Activated CD4-positive, alpha-beta memory T cell treated with anti-CD3 and anti-CD28 coated beads for 36 hours (primary cell): ENCODE data around the gene AHDC1. TPM values are rescaled to one million over a fixed set of nuclear protein-coding genes. Genes with fewer than 3 reads are reported as not detected.

Experiments used
- CTCF ChIA-PET: fragments of 350-600 bp; sonication (Branson Sonifier 250); formaldehyde crosslinking; loops from one replicate; lab custom pipeline; 2021; ENCODE audit warnings: antibody characterized with exemption, inconsistent platforms; lab: Charles Lee
- POLR2A ChIA-PET: fragments of 350-600 bp; sonication (Branson Sonifier 250); formaldehyde crosslinking; loops from one replicate; lab custom pipeline; 2021; ENCODE audit warnings: antibody characterized with exemption; lab: Charles Lee
- DNase-seq: peaks from one replicate; pipeline ENCODE4 v3.0.0-alpha.2; 2020
- H3K27ac Mint-ChIP-seq: one replicate; pipeline ENCODE4 v1.8.0; 2021; ENCODE audit warnings: mixed read lengths
- H3K27me3 Mint-ChIP-seq: one replicate; pipeline ENCODE4 v1.8.0; 2021; ENCODE audit warnings: mixed read lengths
- H3K36me3 Mint-ChIP-seq: one replicate; pipeline ENCODE4 v1.8.0; 2021; ENCODE audit warnings: mixed read lengths
- H3K4me1 Mint-ChIP-seq: one replicate; pipeline ENCODE4 v1.8.0; 2021; ENCODE audit warnings: low read depth, mixed read lengths
- H3K4me3 Mint-ChIP-seq: one replicate; pipeline ENCODE4 v1.8.0; 2021; ENCODE audit warnings: mild to moderate bottlenecking, mixed read lengths
- H3K9me3 Mint-ChIP-seq: one replicate; pipeline ENCODE4 v1.8.0; 2021; ENCODE audit warnings: mixed read lengths
- intact Hi-C: fragments of 100-400 bp; cut with micrococcal nuclease; formaldehyde crosslinking; loops from one replicate; pipeline ENCODE4 v1.15.1; 2023
- total RNA-seq, 2 experiments: library from RNA; stranded (reverse); gene quantifications; one replicate each; pipeline ENCODE4 v1.2.3, GENCODE V29; 2021

Gene AHDC1
- total RNA-seq, 2 experiments from 2014 or later: 8.3 to 12.1 TPM

DNA sequence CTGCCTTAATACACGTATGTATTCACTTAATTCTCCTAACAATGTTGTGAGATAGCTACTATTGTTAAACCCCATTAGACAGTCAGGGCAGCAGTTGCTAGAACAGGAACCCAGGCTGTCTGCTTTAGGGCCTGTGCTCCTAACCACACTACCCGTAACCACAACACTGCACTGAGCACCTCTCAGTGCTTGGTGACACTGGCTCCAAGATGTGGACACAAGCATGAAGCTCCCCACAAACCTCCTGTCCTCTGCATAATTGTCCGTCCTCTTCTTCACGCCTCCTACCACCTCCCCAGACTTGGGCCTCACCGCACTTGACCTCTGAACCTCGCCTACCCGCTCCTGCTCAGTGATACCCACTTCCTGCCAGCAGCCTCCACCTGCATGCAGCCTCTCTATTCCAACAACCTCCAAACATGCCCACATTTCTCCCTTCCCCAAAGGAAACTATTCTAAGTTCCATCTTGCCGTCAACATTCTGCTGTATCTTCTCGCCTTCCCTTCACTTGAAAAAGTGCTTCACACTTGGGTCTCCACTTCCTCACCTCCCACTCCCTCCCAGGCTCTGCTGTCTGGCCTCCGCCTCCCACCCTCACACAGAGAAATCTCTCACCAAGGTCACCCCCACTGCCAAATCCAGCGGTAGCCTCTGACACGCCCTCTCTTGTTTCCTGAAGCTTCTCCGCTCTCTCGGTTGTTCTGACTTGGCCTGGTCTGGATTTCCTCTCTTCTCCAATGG, 14.6 kb upstream of the AHDC1 start:
- CTCF ChIA-PET: interaction anchor here (1.3 to 4.6 kb wide), 3 partner anchors 11 to 44 kb away, joined by 3 to 34 read pairs (median 21); no protein-coding TSS in a partner anchor
- Mint-ChIP-seq H3K9me3 (no peaks in the 10 kb centered on the region), H3K27me3 (no peaks in the 10 kb centered on the region), H3K36me3 (no peaks in the 10 kb centered on the region), H3K27ac (peak overlapping the region; percentile 77), H3K4me3 (no peak overlapping the region), H3K4me1 (peaks cover 42% of the 10 kb centered on the region)
- intact Hi-C loops: no loop called here
- POLR2A ChIA-PET: interaction anchor here (0.9 to 1.4 kb wide), 2 partner anchors 11 to 45 kb away, joined by 3 to 4 read pairs; no protein-coding TSS in a partner anchor
- peak; percentile 59 for DNase-seq

DNA sequence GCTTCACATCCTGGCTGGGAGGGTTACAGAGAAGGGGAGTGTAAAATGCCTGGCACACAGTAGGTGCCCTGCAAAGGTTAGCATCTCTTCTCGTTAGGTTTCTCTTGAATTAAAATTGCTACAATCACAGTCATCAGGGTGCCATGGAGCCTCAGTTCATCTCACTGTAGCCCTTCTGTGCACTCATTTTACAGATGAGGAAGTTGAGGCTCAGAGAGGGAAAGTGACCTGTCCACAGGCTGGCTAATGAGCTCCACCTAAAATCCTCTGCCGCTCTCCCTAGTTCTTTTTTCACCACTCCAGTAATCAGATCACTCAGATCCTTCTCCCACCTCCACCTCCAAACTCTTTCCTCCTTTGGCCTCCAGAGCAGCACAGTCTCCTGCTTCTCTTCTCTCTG, 13.5 kb upstream of the AHDC1 start:
- H3K4me1 Mint-ChIP-seq: peaks cover 37% of the 10 kb centered on the region
- H3K4me3 Mint-ChIP-seq: no peak overlapping the region
- POLR2A ChIA-PET: interaction anchor here (0.9 to 1.4 kb wide), 2 partner anchors 12 to 46 kb away, joined by 3 to 4 read pairs; no protein-coding TSS in a partner anchor
- no peaks in the 10 kb centered on the region for H3K27me3 Mint-ChIP-seq
- peak overlapping the region; percentile 69 for H3K27ac Mint-ChIP-seq
- no peaks in the 10 kb centered on the region for H3K9me3 Mint-ChIP-seq
- intact Hi-C loops: no loop called here
- no peaks in the 10 kb centered on the region for H3K36me3 Mint-ChIP-seq
- DNase-seq: no peak
- CTCF ChIA-PET: interaction anchor here (0.9 to 4.6 kb wide), 5 partner anchors 10 to 52 kb away, joined by 3 to 34 read pairs (median 4); no protein-coding TSS in a partner anchor

DNA sequence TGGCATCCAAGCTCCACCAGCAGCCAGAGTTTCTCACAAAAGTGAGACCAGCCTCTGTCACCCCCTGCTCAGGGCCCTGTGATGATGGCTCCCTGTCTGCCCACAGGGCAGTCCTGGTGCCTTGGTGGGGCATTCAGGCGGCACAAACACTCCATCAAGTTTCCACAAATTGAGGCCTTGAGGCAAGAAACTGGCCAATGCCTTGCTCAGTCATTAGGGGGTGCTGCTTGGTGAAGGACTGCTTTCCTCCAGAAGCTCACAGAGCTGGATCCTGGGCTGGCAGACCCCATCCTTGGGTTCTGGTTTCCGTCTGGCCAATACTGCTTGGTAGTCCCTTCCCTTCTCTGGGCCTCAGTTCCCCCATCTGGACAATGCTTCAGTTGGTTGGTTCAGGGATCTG, 12.5 kb upstream of the AHDC1 start:
- no peaks in the 10 kb centered on the region for H3K27me3 Mint-ChIP-seq

DNA sequence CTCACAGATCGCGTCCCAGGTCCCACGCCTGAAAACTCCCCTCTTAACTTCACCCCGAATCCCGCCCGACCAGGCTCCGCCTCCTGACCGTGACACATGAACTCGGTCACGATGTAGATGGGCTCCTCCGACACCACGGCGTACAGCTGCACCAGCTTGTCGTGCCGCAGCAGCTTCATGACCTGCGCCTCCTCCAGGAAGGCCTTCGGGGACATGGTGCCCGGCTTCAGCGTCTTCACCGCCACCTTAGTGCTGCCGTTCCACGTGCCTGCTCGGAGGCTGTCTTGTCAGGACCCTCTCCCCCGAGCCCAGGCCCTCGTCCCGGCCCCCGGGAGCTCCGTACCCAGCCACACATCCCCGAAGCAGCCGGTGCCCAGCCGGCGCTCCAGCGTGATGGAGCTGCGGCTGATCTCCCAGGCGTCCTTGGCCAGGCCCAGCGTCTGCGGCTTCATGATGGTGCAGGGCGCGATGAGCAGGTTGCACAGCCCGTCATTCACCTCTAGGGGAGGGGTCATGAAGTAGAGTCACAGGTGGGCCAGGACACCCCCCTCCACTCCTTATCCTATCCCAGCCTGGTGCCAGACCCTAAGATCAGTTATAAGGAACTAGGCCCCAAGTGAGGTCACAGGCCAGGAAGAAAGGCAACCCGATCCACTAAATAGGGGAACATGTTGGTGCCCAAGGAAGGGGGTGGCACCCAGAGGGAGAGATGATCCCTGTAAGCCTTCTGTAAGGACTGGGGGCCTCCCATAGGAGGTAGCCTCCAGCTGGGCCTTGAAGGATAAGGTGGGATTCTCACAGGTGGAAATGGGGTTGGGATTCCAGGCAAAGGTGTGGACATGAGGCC, 11.6 kb upstream of the AHDC1 start:
- Mint-ChIP-seq H3K27me3 (no peaks in the 10 kb centered on the region), H3K4me3 (no peak overlapping the region), H3K27ac (no peak overlapping the region), H3K36me3 (no peaks in the 10 kb centered on the region), H3K9me3 (no peaks in the 10 kb centered on the region), H3K4me1 (peaks cover 37% of the 10 kb centered on the region)
- intact Hi-C loops: no loop called here
- ChIA-PET CTCF (interaction anchor here (0.9 to 4.6 kb wide), 4 partner anchors 8 to 69 kb away, joined by 3 to 34 read pairs (median 4); no protein-coding TSS in a partner anchor), POLR2A (interaction anchor here (1.4 kb wide), 1 partner anchor 47 kb away, joined by 3 read pairs; no protein-coding TSS in a partner anchor)
- DNase-seq: no peak

More for the DNA sequence above, 12.5 kb upstream of the AHDC1 start:
- Mint-ChIP-seq H3K9me3 (no peaks in the 10 kb centered on the region), H3K36me3 (no peaks in the 10 kb centered on the region), H3K27ac (no peak overlapping the region), H3K4me1 (peaks cover 37% of the 10 kb centered on the region), H3K4me3 (no peak overlapping the region)
- POLR2A ChIA-PET: no interaction called here
- CTCF ChIA-PET: interaction anchor here (0.8 to 4.6 kb wide), 6 partner anchors 9 to 60 kb away, joined by 3 to 34 read pairs (median 4); no protein-coding TSS in a partner anchor
- DNase-seq: no peak
- intact Hi-C loops: no loop called here

DNA sequence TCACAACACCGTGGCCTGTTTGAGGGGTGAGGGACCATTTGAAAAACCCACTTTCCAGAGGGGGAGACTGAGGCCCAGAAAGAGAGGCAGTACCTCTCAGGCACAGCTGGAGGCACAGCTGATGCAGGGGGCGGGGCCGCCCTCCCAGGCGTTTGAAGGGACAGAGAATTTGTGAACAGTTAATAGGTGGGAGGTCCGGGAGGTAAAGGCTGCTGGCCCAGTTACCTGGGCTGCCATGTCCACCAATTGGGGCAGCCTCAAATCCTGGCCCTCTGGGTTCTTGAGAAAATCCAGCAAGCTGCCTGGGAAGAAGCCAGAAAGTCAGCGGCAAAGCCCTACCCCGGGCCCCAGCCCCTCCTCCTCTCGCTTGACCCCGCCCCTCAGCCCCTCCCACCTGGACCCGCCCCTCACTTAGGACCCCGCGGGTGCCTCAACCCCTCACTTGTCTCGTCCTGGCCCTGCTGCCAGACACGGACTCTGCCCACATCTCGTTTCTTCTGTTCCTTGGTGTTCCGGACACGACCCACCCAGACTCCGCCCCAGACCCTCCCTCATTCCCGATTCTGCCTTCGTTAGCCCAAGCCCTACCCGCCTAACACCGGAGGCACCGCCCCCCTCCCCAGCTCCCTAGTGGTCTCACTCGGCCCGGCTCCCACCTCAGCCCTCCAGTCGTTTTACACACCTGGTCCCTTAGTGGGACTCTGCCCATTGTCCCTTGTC, 10.8 kb upstream of the AHDC1 start:
- Mint-ChIP-seq H3K27ac (no peak overlapping the region), H3K4me1 (peaks cover 37% of the 10 kb centered on the region), H3K27me3 (no peaks in the 10 kb centered on the region), H3K9me3 (no peaks in the 10 kb centered on the region), H3K4me3 (no peak overlapping the region), H3K36me3 (no peaks in the 10 kb centered on the region)
- POLR2A ChIA-PET: interaction anchor here (1.4 kb wide), 1 partner anchor 48 kb away, joined by 3 read pairs; no protein-coding TSS in a partner anchor
- intact Hi-C loops: no loop called here
- DNase-seq: no peak
- CTCF ChIA-PET: interaction anchor here (0.5 to 1.2 kb wide), 7 partner anchors 9 to 133 kb away, joined by 3 to 4 read pairs (median 3); no protein-coding TSS in a partner anchor

DNA sequence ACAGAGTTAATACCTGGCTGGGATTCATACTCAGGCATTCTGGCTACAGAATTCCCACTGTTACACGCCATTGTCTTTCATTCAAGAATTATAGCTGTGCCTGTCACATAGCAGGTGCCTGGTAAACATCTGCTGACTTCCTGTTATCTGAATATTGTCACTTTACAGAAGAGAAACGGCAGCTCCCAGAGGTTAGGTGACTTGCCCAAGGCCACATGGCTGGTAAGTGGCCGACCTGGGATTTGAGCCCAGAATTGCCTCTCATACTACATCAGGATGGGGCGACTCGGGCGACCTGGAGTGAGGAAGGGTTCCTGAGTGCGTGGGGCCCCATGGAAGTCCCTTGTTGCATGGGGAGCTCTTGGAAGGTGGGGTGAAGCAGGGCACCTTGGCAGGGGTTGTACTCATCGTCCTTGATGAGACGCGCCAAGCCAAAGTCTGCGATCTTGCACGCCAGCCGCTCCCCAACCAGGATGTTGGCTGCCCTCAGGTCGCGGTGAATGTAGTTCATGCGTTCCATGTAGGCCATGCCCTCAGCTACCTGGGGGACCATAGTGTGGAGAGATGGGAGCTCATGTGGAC, 10.2 kb upstream of the AHDC1 start:
- Mint-ChIP-seq H3K4me3 (no peak overlapping the region), H3K36me3 (no peaks in the 10 kb centered on the region), H3K4me1 (peaks cover 37% of the 10 kb centered on the region), H3K27ac (no peak overlapping the region), H3K9me3 (no peaks in the 10 kb centered on the region), H3K27me3 (no peaks in the 10 kb centered on the region)
- DNase-seq: no peak
- ChIA-PET POLR2A (no interaction called here), CTCF (interaction anchor here (0.5 to 1.2 kb wide), 5 partner anchors 9 to 132 kb away, joined by 3 to 4 read pairs (median 3); no protein-coding TSS in a partner anchor)
- intact Hi-C loops: no loop called here

DNA sequence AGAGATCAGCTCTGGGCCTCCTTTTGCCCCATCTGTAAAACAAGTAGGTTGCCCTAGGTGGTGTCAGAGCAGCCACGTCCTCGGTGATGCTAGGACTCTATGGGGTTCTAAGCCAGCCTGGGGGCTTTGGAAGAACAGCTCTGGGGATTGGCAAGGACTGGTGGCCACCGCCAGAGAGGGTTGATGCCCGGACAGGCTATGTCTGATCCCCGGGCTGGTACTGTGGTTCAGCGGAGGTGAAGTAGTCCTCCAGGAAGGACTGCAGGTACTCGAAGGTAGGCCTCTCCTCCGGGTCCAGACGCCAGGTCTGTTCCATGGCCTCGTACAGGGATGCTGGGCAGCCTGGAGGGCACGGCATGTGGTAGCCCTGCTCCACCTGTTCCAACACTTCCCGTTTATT, 8.8 kb upstream of the AHDC1 start:
- H3K27me3 Mint-ChIP-seq: no peaks in the 10 kb centered on the region
- H3K27ac Mint-ChIP-seq: no peak overlapping the region
- CTCF ChIA-PET: interaction anchor here (0.6 to 0.9 kb wide), 3 partner anchors 50 to 225 kb away, joined by 3 to 4 read pairs (median 3); no protein-coding TSS in a partner anchor
- H3K9me3 Mint-ChIP-seq: no peaks in the 10 kb centered on the region
- H3K36me3 Mint-ChIP-seq: no peaks in the 10 kb centered on the region
- H3K4me1 Mint-ChIP-seq: peaks cover 25% of the 10 kb centered on the region
- DNase-seq: no peak
- POLR2A ChIA-PET: no interaction called here
- intact Hi-C loops: no loop called here
- no peak overlapping the region for H3K4me3 Mint-ChIP-seq

DNA sequence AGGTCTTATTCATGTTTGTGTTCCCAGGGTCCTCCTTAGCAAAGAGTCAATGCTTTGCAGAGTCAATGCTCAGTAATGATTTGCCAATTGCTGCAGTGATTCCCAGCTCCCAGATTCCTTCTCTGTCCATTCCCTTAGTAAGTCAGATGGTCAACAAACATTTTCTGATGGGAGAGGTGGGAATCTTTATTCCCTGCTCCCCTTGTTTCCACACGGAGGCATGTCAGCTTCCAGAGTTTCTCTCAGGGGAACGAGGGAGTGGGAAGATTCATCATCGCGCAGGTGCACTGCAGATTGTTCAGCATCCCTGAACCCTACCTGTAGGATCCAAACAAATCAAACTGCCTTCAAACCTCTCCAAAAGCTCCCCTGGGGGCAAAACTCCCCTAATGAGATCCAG, 7.5 kb upstream of the AHDC1 start:
- DNase-seq: no peak
- ChIA-PET POLR2A (no interaction called here), CTCF (interaction anchor here (1.0 to 12.3 kb wide), 4 partner anchors 52 to 314 kb away, joined by 3 to 312 read pairs (median 6); no protein-coding TSS in a partner anchor)
- no peaks in the 10 kb centered on the region for H3K9me3 Mint-ChIP-seq
- H3K4me1 Mint-ChIP-seq: peaks cover 18% of the 10 kb centered on the region
- intact Hi-C loops: no loop called here
- H3K4me3 Mint-ChIP-seq: no peak overlapping the region
- no peaks in the 10 kb centered on the region for H3K27me3 Mint-ChIP-seq
- no peak overlapping the region for H3K27ac Mint-ChIP-seq
- no peaks in the 10 kb centered on the region for H3K36me3 Mint-ChIP-seq

DNA sequence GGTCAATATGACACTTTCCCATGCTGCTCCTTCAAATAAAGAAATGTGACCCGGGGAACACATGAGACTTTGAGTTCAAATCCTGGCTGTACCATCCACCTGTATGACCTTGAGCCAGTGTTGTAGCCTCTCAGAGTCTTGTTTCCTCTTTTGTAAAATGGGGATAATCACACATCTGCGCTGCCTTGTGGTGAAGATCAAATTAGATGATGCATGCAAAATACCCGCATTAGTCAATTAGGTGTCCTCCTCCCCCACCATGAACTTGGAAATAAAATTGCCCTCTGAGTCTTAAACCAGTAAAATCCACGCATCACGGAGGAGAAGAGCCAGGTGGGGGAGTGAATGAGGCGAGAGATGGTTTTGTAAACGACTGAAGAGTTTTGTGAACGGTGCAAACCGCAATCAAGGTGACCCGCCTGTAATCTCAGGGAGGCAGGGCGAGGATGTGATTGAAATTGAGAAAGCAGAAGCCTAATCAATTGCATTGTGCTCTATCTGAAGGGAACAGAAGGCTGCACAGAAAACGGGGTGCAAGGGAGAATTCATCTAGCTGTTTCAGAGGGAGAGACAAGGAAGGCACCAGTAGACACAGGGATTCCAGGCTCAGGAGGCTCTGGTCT, 5.8 kb upstream of the AHDC1 start:
- CTCF ChIA-PET: interaction anchor here (1.0 to 12.3 kb wide), 12 partner anchors 8 to 311 kb away, joined by 3 to 312 read pairs (median 24); partner anchors contain the start of gene IFI6
- no peak overlapping the region for H3K27ac Mint-ChIP-seq
- no peak overlapping the region for H3K4me3 Mint-ChIP-seq
- no peaks in the 10 kb centered on the region for H3K27me3 Mint-ChIP-seq
- H3K9me3 Mint-ChIP-seq: no peaks in the 10 kb centered on the region
- peaks cover 19% of the 10 kb centered on the region for H3K4me1 Mint-ChIP-seq
- peak; percentile 35 for DNase-seq
- no peaks in the 10 kb centered on the region for H3K36me3 Mint-ChIP-seq
- intact Hi-C loops: loop anchor here (1.0 to 10.0 kb wide), 3 partner anchors 23 to 285 kb away; partner anchors contain the start of gene TMEM222
- POLR2A ChIA-PET: interaction anchor here (0.6 to 1.2 kb wide), 2 partner anchors 53 kb away, joined by 3 to 4 read pairs; no protein-coding TSS in a partner anchor

DNA sequence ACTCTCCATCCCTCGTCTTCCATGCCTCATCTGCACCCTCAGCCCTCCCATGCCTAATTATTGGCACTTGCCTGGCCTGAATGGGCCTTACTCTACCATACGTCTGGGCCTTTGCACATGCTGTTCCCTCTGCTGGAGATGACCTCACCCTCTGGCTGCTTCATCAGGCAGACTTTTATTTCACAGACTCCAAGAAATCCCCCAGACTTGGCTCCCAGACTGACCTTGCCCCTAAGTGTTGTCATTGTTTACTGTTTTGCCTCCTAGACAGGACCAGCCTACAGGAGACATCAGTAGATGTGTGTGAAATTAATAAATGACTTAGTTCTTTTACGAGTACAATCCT, 5.2 kb upstream of the AHDC1 start:
- H3K4me1 Mint-ChIP-seq: peaks cover 15% of the 10 kb centered on the region
- intact Hi-C loops: loop anchor here (1.0 to 10.0 kb wide), 3 partner anchors 24 to 284 kb away; partner anchors contain the start of gene TMEM222
- H3K4me3 Mint-ChIP-seq: no peak overlapping the region
- no peaks in the 10 kb centered on the region for H3K36me3 Mint-ChIP-seq
- ChIA-PET CTCF (interaction anchor here (0.6 to 12.3 kb wide), 19 partner anchors 9 to 311 kb away, joined by 3 to 312 read pairs (median 9); partner anchors contain the start of genes GPR3 and IFI6), POLR2A (interaction anchor here (0.6 to 1.2 kb wide), 4 partner anchors 53 to 164 kb away, joined by 3 to 4 read pairs (median 3); partner anchors contain the start of gene STX12)
- no peak for DNase-seq
- H3K27me3 Mint-ChIP-seq: no peaks in the 10 kb centered on the region
- H3K9me3 Mint-ChIP-seq: no peaks in the 10 kb centered on the region
- no peak overlapping the region for H3K27ac Mint-ChIP-seq
